Astrocyte (in vitro differentiated cells and primary cell): ENCODE data around the gene HIPK2. TPM values are rescaled to one million over a fixed set of nuclear protein-coding genes. Genes with fewer than 3 reads are reported as not detected.

ENCODE experiments used
- DNase-seq: peaks from one replicate; pipeline ENCODE4 v3.0.0-alpha.2; 2010; ENCODE audit warnings: low read depth
- FAIRE-seq: peaks from 2 replicates; lab custom pipeline; 2011; peaks lifted over from hg19 to GRCh38; lab: Jason Lieb, UNC
- H2AFZ ChIP-seq: 2 replicates; pipeline ENCODE4 v1.6.0; 2012; ENCODE audit warnings: low read depth, low read length, inconsistent platforms
- H3K27ac ChIP-seq: 2 replicates; pipeline ENCODE4 v1.5.1; 2011; ENCODE audit warnings: low read depth, low read length, inconsistent platforms
- H3K27me3 ChIP-seq: 2 replicates; pipeline ENCODE4 v1.6.0; 2011; ENCODE audit warnings: low read length, inconsistent platforms; ENCODE audit not compliant: insufficient read depth
- H3K36me3 ChIP-seq: 2 replicates; pipeline ENCODE4 v1.5.1; 2011; ENCODE audit warnings: low read length, inconsistent platforms; ENCODE audit not compliant: insufficient read depth
- H3K4me1 ChIP-seq: 2 replicates; pipeline ENCODE4 v1.5.1; 2011; ENCODE audit warnings: low read length, inconsistent platforms; ENCODE audit not compliant: insufficient read depth
- H3K4me2 ChIP-seq: 2 replicates; pipeline ENCODE4 v1.6.0; 2012; ENCODE audit warnings: low read length, inconsistent platforms
- H3K4me3 ChIP-seq: 2 replicates; pipeline ENCODE4 v1.5.1; 2011; ENCODE audit warnings: low read depth, mild to moderate bottlenecking, low read length, inconsistent platforms; ENCODE audit not compliant: insufficient read depth
- H3K79me2 ChIP-seq: 2 replicates; pipeline ENCODE4 v1.6.0; 2012; ENCODE audit warnings: mild to moderate bottlenecking, low read length, inconsistent platforms; ENCODE audit not compliant: insufficient read depth
- H3K9ac ChIP-seq: 2 replicates; pipeline ENCODE4 v1.6.0; 2012; ENCODE audit warnings: mild to moderate bottlenecking, low read length, inconsistent platforms
- H3K9me3 ChIP-seq: 2 replicates; pipeline ENCODE4 v1.5.1; 2012; ENCODE audit warnings: low read depth, mild to moderate bottlenecking, low read length, inconsistent platforms; ENCODE audit not compliant: insufficient read depth
- H4K20me1 ChIP-seq: 2 replicates; pipeline ENCODE4 v1.6.0; 2012; ENCODE audit warnings: low read length, inconsistent platforms; ENCODE audit not compliant: insufficient read depth
- H3K27ac Mint-ChIP-seq: one replicate; pipeline ENCODE4 v1.8.0; 2021; ENCODE audit warnings: mild to moderate bottlenecking, mixed read lengths; ENCODE audit not compliant: unreplicated experiment
- H3K27me3 Mint-ChIP-seq: one replicate; pipeline ENCODE4 v1.8.0; 2021; ENCODE audit warnings: low read depth, mixed read lengths; ENCODE audit not compliant: unreplicated experiment
- H3K36me3 Mint-ChIP-seq: one replicate; pipeline ENCODE4 v1.8.0; 2021; ENCODE audit warnings: low read depth, mixed read lengths; ENCODE audit not compliant: unreplicated experiment
- H3K4me1 Mint-ChIP-seq: one replicate; pipeline ENCODE4 v1.8.0; 2021; ENCODE audit warnings: low read depth, mixed read lengths; ENCODE audit not compliant: unreplicated experiment
- H3K4me3 Mint-ChIP-seq: one replicate; pipeline ENCODE4 v1.8.0; 2021; ENCODE audit warnings: mild to moderate bottlenecking, moderate library complexity, mixed read lengths; ENCODE audit not compliant: unreplicated experiment
- H3K9me3 Mint-ChIP-seq: one replicate; pipeline ENCODE4 v1.8.0; 2021; ENCODE audit warnings: mild to moderate bottlenecking, mixed read lengths; ENCODE audit not compliant: unreplicated experiment
- CTCF ChIP-seq: IDR thresholded peaks from 2 replicates; pipeline ENCODE4 v1.5.1; 2011; ENCODE audit warnings: low read depth, mild to moderate bottlenecking, inconsistent platforms, low read length, moderate library complexity; ENCODE audit not compliant: insufficient read depth
- EZH2 ChIP-seq: IDR thresholded peaks from 2 replicates; pipeline ENCODE4 v1.6.1; 2012; ENCODE audit warnings: mild to moderate bottlenecking, low read length, inconsistent platforms; ENCODE audit not compliant: insufficient read depth
- total RNA-seq: library from RNA; stranded (reverse); gene quantifications from 2 replicates; pipeline ENCODE4 v1.2.1, GENCODE V29; 2021

HIPK2 gene
- total RNA-seq, 1 donor from 2014 or later, result 35.8 TPM

DNA sequence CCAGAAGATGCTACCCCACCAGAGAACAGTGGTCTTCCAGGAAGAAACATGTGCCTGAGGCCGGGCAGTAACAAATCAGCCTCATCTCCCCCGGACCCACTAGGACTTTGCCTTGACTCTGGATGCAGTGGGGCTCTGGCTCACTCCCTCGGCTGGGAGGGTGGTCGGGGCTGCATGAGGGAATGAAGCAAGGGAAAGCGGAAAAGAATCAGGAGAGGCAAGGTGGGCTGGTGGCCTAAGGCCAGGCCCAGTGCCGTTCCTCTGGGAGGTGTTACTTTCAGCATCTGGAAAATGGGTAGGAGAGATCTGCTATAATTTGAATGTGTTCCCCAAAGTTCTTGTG lies 202.5 kb downstream of the HIPK2 start:
- H3K27ac ChIP-seq, result no peak overlapping the region
- no peak overlapping the region for H2AFZ ChIP-seq
- H3K4me2 ChIP-seq, result no peak overlapping the region
- H4K20me1 ChIP-seq, result peaks cover under 1% of the 10 kb centered on the region
- no peak for DNase-seq
- H3K4me1 Mint-ChIP-seq, result no peaks in the 10 kb centered on the region
- H3K9ac ChIP-seq, result no peak overlapping the region
- H3K4me1 ChIP-seq, result no peaks in the 10 kb centered on the region
- no peaks in the 10 kb centered on the region for H3K9me3 Mint-ChIP-seq
- H3K79me2 ChIP-seq, result no peaks in the 10 kb centered on the region
- H3K36me3 ChIP-seq, result peaks cover 8% of the 10 kb centered on the region
- no peak overlapping the region for H3K27ac Mint-ChIP-seq
- peaks cover 2% of the 10 kb centered on the region for H3K27me3 Mint-ChIP-seq
- H3K27me3 ChIP-seq, result no peaks in the 10 kb centered on the region
- H3K36me3 Mint-ChIP-seq, result peaks cover 17% of the 10 kb centered on the region
- FAIRE-seq, result no peak
- no peak overlapping the region for H3K4me3 Mint-ChIP-seq
- H3K4me3 ChIP-seq, result no peak overlapping the region
- no peaks in the 10 kb centered on the region for H3K9me3 ChIP-seq
- TF ChIP-seq CTCF (no peak), EZH2 (no peak)

DNA sequence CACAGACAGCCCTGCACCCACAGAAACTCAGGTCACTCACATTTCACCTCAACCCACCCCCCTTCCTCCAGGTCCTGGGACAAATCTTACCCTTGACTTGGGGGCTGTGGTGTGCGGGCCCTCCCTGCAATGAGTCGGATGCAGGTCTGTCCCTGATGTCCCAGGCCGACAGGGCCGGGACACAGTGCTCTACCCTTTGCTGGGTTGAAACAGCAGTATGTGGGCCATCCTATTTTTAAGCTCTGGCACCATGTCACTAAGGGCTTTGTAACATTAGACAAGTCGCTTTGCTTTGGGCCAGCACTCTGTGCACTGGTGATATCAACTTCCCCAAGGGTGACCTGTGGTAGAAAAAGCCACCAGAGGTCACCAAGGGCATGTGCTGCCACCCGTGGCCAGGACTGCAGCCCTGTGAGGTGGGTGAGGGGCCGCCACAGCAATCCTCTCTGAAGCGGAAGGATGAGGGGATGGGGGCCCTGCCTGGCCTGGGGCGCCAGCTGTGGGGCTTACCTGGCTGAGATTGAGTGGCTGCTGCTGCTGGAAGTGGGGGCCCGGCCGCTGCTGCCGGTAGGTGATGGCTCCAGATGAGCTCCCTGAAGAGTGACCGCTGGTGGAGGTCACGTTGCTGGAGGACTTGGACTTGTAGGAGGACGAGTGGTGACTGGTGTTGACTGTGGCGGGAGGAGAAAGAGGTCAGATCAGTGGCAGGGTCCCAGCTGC lies 203.0 kb downstream of the HIPK2 start:
- no peaks in the 10 kb centered on the region for H4K20me1 ChIP-seq
- H3K4me2 ChIP-seq, result no peak overlapping the region
- no peaks in the 10 kb centered on the region for H3K9me3 Mint-ChIP-seq
- no peak overlapping the region for H3K9ac ChIP-seq
- no peak overlapping the region for H3K27ac Mint-ChIP-seq
- H3K79me2 ChIP-seq, result no peaks in the 10 kb centered on the region
- peaks cover 5% of the 10 kb centered on the region for H3K36me3 ChIP-seq
- H3K4me3 Mint-ChIP-seq, result no peak overlapping the region
- no peak overlapping the region for H2AFZ ChIP-seq
- DNase-seq, result no peak
- FAIRE-seq, result no peak
- no peaks in the 10 kb centered on the region for H3K4me1 ChIP-seq
- H3K4me3 ChIP-seq, result no peak overlapping the region
- H3K27me3 ChIP-seq, result no peaks in the 10 kb centered on the region
- H3K27me3 Mint-ChIP-seq, result peaks cover 2% of the 10 kb centered on the region
- H3K9me3 ChIP-seq, result no peaks in the 10 kb centered on the region
- no peak overlapping the region for H3K27ac ChIP-seq
- peaks cover 12% of the 10 kb centered on the region for H3K36me3 Mint-ChIP-seq
- no peak for TF ChIP-seq EZH2
- no peak for TF ChIP-seq CTCF
- H3K4me1 Mint-ChIP-seq, result no peaks in the 10 kb centered on the region

DNA sequence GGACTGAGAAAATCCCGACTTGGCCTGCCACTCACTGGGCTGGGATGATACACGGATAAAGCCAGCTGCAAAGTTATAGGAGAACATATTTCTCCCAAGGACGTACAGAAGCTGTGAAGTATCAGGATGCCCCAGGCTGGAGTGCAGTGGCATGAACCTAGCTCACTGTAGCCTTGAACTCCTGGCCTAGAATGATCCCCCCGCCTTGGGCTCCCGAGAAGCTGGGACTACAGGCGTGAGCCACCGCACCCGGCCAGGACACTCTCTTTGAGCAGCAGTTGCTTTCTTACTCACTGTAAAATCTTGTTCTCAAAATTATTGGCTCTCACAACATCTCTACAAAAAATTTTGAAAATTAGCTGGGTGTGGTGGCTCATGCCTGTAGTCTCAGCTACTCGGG lies 203.9 kb downstream of the HIPK2 start:
- no peak for DNase-seq
- H3K27me3 ChIP-seq, result no peaks in the 10 kb centered on the region
- H3K36me3 ChIP-seq, result peaks cover under 1% of the 10 kb centered on the region
- no peaks in the 10 kb centered on the region for H3K4me1 ChIP-seq
- no peaks in the 10 kb centered on the region for H3K9me3 ChIP-seq
- H4K20me1 ChIP-seq, result no peaks in the 10 kb centered on the region
- H3K27ac ChIP-seq, result no peak overlapping the region
- no peak overlapping the region for H3K4me3 ChIP-seq
- Mint-ChIP-seq H3K27me3 (peaks cover 2% of the 10 kb centered on the region), H3K4me1 (no peaks in the 10 kb centered on the region), H3K36me3 (peaks cover 13% of the 10 kb centered on the region), H3K27ac (no peak overlapping the region), H3K9me3 (no peaks in the 10 kb centered on the region), H3K4me3 (no peak overlapping the region)
- no peak overlapping the region for H3K4me2 ChIP-seq
- FAIRE-seq, result no peak
- no peaks in the 10 kb centered on the region for H3K79me2 ChIP-seq
- no peak for TF ChIP-seq CTCF
- no peak for TF ChIP-seq EZH2
- H3K9ac ChIP-seq, result no peak overlapping the region
- no peak overlapping the region for H2AFZ ChIP-seq
